K562 (cell line): ENCODE measurements around the gene NAPA. TPM values are rescaled to one million over a fixed set of nuclear protein-coding genes. Genes with fewer than 3 reads are reported as not detected.

Experiments used
- BMI1 ChIP-seq: fragments of 150-350 bp; IDR thresholded peaks from 2 replicates; pipeline ENCODE4 v1.6.1; 2014; ENCODE audit warnings: low read length
- CTBP1 ChIP-seq: fragments of 450-650 bp; IDR thresholded peaks from 2 replicates; pipeline ENCODE4 v1.6.1; 2016; ENCODE audit warnings: borderline replicate concordance
- ELF1 ChIP-seq: fragments of 200-800 bp; sonication (Bioruptor generic); IDR thresholded peaks from 2 replicates; pipeline ENCODE4 v1.6.1; 2016; ENCODE audit warnings: missing genetic modification characterization, missing compliant biosample characterization
- EP400 ChIP-seq: fragments of 450-650 bp; IDR thresholded peaks from 2 replicates; pipeline ENCODE4 v1.6.1; 2017; ENCODE audit warnings: antibody characterized with exemption, mild to moderate bottlenecking, moderate library complexity
- EZH2 ChIP-seq: IDR thresholded peaks from 2 replicates; pipeline ENCODE4 v1.6.1; 2012; ENCODE audit warnings: low read depth, mild to moderate bottlenecking, inconsistent platforms, low read length, borderline replicate concordance
- MEIS2 ChIP-seq: fragments of 450-650 bp; IDR thresholded peaks from 2 replicates; pipeline ENCODE4 v1.6.1; 2014; ENCODE audit warnings: mild to moderate bottlenecking; ENCODE audit not compliant: partially characterized antibody
- RAD51 ChIP-seq: fragments of 450-650 bp; IDR thresholded peaks from 2 replicates; pipeline ENCODE4 v1.7.1; 2016; ENCODE audit warnings: low read depth, mild to moderate bottlenecking, borderline replicate concordance
- SMAD2 ChIP-seq: fragments of 150-350 bp; IDR thresholded peaks from 2 replicates; pipeline ENCODE4 v1.6.1; 2014; ENCODE audit warnings: low read depth, mild to moderate bottlenecking, low read length
- SMARCB1 ChIP-seq: IDR thresholded peaks from 2 replicates; pipeline ENCODE4 v1.6.1; 2011; ENCODE audit warnings: improper control_type of control experiment, low read depth; ENCODE audit not compliant: insufficient read length
- ZNF764 ChIP-seq: fragments of 250-450 bp; sonication (Bioruptor Pico); IDR thresholded peaks from 2 replicates; pipeline ENCODE4 v1.4.0; 2020; ENCODE audit warnings: low read depth, mild to moderate bottlenecking, moderate library complexity
- polyA plus RNA-seq, 8 experiments: library from polyadenylated mRNA; depleted of rRNA in 4 of 8; stranded (reverse) in 5 of 8; unstranded in 3 of 8; fragments of >200 nt; fragmentation: Nextera tagmentation in 2 of 8; fragmentation: Illumina TruSeq in 1 of 8; extraction: Ambion mirVana in 2 of 8; extraction: Trizol in 1 of 8; gene quantifications; 2 replicates each; pipeline versions ENCODE4 v1.2.1 to v1.2.3, GENCODE V29; 2011 to 2014; ENCODE audit warnings: inconsistent platforms in 1 of 8, missing spikeins in 1 of 8
- total RNA-seq, 7 experiments: library from RNA; depleted of rRNA in 6 of 7; stranded (reverse); fragments of >200 nt in 6 of 7; fragmentation: Illumina TruSeq in 2 of 7; extraction: Trizol in 2 of 7; gene quantifications; 2 replicates each; pipeline versions ENCODE4 v1.2.1 to v1.2.3, GENCODE V29; 2011 to 2021; ENCODE audit warnings: low replicate concordance in 1 of 7
- TF ChIP-seq, protein P1 (sequence below), 2 experiments: fragments of 450-650 bp; IDR thresholded peaks; 2 replicates each; pipeline ENCODE4 v1.6.1; 2016; ENCODE audit warnings: mild to moderate bottlenecking in 2 of 2, borderline replicate concordance in 1 of 2, low read depth in 1 of 2, moderate library complexity in 1 of 2
- TF ChIP-seq, protein P2 (sequence below): IDR thresholded peaks from 2 replicates; pipeline ENCODE4 v1.6.1; 2016; ENCODE audit warnings: missing genetic modification characterization, missing compliant biosample characterization
- TF ChIP-seq, protein P3 (sequence below): fragments of 450-650 bp; formaldehyde crosslinking; IDR thresholded peaks from 2 replicates; pipeline ENCODE4 v1.4.0; 2022; ENCODE audit warnings: missing genetic modification characterization
- TF ChIP-seq, protein P4 (sequence below): sonication (generic); formaldehyde crosslinking; IDR thresholded peaks from 2 replicates; pipeline ENCODE4 v1.5.0; 2020; ENCODE audit warnings: missing genetic modification reagents

Gene NAPA
- total and polyA plus RNA-seq, 9 of the 15 experiments (the other 6 are each of a cell fraction or from before 2014, with no cell fraction given): 5.4 to 98.6 (median 77.5) TPM

DNA sequence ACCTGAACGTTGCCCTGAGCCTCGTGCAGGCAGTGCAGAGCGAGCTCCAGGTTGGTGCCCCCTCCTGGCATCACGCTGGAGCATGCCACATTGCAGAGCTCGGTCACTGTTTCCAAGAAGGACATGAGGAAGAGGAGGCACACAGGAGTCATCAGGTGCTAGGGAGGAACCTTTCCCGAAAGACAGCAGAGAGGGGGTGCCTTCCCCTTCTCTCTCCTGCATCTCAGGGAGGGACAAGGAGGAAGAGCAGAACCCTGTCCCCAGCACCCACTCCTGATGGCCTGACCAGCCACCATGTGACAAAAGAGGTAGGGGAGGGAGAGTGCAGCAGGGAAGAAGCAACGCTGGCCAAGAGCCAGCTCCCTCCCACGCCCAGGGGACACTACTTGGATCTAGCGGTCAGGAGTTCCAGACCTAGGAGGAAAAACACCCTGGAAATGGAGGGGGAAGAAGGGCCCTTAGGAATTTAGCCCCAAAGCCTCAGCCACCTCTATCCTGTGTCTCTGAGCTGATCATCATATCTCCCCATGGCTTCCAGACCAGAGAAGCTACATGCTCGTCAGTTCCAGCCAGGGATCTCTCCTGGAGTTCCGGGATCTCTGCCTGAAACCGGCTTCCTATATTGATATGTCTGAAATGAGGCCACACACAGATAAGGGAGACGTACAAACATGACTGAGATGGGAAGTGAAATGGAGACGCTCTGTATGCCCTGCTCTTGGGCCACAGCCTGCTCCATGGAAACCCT lies 17.0 kb upstream of the NAPA start (continued):
- TF ChIP-seq, protein P1, sequence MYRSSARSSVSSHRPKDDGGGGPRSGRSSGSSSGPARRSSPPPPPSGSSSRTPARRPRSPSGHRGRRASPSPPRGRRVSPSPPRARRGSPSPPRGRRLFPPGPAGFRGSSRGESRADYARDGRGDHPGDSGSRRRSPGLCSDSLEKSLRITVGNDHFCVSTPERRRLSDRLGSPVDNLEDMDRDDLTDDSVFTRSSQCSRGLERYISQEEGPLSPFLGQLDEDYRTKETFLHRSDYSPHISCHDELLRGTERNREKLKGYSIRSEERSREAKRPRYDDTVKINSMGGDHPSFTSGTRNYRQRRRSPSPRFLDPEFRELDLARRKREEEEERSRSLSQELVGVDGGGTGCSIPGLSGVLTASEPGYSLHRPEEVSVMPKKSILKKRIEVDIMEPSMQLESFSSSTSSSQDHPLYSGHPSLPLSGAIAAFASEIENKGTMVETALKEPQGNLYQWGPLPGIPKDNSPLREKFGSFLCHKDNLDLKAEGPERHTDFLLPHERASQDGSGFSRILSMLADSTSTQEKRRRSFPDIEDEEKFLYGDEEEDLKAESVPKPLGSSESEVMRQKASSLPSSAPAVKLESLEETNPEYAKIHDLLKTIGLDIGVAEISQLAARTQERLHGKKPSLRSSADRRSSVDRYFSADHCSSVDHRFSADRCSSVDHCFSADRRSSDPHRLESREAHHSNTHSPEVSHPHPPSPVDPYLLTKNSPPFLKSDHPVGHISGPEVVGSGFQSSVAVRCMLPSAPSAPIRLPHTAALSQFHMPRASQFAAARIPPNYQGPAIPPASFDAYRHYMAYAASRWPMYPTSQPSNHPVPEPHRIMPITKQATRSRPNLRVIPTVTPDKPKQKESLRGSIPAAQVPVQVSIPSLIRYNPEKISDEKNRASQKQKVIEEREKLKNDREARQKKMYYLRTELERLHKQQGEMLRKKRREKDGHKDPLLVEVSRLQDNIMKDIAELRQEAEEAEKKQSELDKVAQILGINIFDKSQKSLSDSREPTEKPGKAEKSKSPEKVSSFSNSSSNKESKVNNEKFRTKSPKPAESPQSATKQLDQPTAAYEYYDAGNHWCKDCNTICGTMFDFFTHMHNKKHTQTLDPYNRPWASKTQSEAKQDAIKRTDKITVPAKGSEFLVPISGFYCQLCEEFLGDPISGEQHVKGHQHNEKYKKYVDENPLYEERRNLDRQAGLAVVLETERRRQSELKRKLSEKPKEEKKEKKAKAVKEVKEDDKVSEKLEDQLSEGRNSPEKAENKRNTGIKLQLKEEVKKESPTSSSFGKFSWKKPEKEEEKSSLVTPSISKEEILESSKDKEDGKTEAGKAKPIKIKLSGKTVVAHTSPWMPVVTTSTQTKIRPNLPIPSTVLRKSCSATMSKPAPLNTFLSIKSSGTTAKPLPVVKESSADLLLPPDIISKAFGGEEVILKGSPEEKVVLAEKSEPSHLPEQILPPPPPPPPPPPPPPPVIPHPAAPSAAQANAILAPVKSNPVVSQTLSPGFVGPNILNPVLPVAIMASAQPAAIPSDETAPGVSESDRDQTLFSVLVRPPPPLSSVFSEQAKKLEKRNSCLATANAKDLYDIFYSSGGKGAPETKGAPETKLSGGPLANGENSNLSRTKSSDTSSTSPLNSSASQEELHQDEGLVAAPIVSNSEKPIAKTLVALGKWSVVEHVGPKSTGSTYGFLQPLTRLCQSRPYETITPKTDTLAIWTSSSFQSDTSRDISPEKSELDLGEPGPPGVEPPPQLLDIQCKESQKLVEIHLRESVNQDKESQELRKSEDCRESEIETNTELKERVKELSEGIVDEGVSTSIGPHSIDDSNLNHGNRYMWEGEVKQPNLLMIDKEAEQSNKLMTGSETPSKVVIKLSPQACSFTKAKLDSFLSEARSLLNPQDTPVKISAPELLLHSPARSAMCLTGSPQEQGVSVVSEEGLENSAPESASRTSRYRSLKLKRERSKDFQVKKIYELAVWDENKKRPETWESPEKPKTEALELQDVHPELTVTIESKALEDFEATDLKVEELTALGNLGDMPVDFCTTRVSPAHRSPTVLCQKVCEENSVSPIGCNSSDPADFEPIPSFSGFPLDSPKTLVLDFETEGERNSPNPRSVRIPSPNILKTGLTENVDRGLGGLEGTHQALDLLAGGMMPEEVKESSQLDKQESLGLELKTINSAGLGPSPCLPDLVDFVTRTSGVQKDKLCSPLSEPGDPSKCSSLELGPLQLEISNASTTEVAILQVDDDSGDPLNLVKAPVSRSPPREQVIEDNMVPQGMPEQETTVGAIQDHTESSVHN (IDR thresholded peaks at IDR 0.05; ENCODE audit: borderline replicate concordance in 1 of 2, low read depth in 1 of 2): no peak
- TF ChIP-seq, protein P2, sequence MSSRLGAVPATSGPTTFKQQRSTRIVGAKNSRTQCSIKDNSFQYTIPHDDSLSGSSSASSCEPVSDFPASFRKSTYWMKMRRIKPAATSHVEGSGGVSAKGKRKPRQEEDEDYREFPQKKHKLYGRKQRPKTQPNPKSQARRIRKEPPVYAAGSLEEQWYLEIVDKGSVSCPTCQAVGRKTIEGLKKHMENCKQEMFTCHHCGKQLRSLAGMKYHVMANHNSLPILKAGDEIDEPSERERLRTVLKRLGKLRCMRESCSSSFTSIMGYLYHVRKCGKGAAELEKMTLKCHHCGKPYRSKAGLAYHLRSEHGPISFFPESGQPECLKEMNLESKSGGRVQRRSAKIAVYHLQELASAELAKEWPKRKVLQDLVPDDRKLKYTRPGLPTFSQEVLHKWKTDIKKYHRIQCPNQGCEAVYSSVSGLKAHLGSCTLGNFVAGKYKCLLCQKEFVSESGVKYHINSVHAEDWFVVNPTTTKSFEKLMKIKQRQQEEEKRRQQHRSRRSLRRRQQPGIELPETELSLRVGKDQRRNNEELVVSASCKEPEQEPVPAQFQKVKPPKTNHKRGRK (tag): no peak
- TF ChIP-seq SMAD2: no peak
- TF ChIP-seq EP400: no peak
- TF ChIP-seq BMI1: no peak
- TF ChIP-seq RAD51: peak; percentile 58
- TF ChIP-seq MEIS2: no peak
- TF ChIP-seq ELF1 (tag): peak; percentile 62
- TF ChIP-seq, protein P3, sequence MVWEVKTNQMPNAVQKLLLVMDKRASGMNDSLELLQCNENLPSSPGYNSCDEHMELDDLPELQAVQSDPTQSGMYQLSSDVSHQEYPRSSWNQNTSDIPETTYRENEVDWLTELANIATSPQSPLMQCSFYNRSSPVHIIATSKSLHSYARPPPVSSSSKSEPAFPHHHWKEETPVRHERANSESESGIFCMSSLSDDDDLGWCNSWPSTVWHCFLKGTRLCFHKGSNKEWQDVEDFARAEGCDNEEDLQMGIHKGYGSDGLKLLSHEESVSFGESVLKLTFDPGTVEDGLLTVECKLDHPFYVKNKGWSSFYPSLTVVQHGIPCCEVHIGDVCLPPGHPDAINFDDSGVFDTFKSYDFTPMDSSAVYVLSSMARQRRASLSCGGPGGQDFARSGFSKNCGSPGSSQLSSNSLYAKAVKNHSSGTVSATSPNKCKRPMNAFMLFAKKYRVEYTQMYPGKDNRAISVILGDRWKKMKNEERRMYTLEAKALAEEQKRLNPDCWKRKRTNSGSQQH: no peak
- peak; percentile 50; the same call in 1 of the 2 replicates for TF ChIP-seq CTBP1
- no peak for TF ChIP-seq EZH2
- no peak for TF ChIP-seq SMARCB1
- TF ChIP-seq ZNF764 (CRISPR knock-in tag): no peak
- TF ChIP-seq, protein P4, sequence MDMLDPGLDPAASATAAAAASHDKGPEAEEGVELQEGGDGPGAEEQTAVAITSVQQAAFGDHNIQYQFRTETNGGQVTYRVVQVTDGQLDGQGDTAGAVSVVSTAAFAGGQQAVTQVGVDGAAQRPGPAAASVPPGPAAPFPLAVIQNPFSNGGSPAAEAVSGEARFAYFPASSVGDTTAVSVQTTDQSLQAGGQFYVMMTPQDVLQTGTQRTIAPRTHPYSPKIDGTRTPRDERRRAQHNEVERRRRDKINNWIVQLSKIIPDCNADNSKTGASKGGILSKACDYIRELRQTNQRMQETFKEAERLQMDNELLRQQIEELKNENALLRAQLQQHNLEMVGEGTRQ (CRISPR knock-in tag): peak; percentile 58
